HG02571 (cell line): ENCODE results near the gene BICDL2.

Experiments used
- ATAC-seq: cut with Tn5 transposase; IDR thresholded peaks from one replicate; pipeline ENCODE4 v1.9.1; 2021; ENCODE audit warnings: mild to moderate bottlenecking, moderate library complexity; ENCODE audit not compliant: unreplicated experiment

Gene BICDL2

DNA sequence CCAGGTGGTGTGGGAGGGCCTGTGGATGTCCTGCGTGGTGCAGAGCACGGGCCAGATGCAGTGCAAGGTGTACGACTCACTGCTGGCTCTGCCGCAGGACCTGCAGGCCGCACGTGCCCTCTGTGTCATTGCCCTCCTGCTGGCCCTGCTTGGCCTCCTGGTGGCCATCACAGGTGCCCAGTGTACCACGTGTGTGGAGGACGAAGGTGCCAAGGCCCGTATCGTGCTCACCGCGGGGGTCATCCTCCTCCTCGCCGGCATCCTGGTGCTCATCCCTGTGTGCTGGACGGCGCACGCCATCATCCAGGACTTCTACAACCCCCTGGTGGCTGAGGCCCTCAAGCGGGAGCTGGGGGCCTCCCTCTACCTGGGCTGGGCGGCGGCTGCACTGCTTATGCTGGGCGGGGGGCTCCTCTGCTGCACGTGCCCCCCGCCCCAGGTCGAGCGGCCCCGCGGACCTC is 23.2 kb downstream of the BICDL2 start:
- ATAC-seq = no peak

GRCh38 chr16:3012828-3013420 is 23.8 kb downstream of the BICDL2 start, which contains the start of gene CLDN9:
Gene CLDN9 (plus strand): TSS chr16:3012923. CDS start chr16:3013363, 440 bp downstream.
- ATAC-seq = no peak

DNA sequence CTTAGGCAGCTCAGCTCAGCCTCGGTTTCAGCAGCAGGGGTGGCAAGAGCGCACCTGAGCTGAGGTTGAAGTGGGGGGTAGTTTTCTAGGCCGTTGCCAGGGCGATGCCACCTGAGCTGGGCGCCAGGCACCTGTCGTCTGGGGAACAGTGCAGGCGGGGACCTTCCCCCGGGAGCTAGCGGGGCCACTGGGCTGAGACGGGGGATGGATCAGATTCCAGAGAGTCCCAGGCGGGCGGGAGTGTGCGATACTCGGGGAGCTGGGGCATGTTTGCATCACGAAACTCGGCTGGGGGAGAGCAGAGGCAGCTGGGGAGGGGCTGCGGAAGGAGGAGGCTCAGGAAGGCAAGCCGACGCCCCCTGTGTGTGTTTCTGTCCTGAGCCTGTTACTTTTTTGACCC is 24.5 kb downstream of the BICDL2 start:
- ATAC-seq = no peak

GRCh38 chr16:3010510-3010909 is 26.2 kb downstream of the BICDL2 start:
- ATAC-seq = no peak

DNA sequence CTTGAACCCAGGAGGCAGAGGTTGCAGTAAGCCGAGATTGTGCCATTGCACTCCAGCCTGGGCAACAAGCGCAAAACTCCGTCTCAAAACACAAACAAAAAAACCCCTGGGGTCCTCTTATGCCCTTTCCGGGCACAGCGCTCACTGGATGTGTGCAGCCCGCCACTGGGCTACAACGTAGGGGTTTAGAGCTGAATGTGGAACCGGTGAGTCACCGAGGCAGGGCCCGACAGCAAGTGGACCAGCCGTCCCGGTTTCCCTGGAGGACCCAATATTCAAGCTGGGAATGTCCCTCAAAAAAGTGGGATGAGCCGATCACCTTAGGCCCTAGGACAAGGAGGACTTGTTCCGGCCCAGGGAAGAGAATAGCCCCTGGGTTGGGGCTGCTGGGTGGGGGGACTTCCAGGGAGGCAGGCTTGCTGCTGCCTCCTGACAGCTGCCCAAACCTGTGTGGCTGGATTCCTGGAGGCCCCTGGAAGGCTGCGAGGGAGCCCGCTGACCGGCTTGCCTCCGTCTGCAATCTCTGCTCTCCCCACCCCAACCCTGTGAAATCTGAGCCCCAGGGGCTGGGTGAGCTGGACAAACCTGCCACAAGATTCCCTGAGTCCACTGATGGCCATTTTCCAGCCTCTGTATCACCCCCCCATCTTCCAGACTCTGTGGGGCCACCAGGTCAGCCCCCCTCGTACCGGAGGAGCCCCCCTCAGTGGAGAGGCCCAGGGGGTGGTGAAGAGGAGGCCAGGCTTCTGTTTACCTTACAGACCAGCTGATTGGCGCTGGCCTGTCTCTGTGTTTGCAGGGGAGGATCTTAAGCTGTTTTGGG is 27.0 kb downstream of the BICDL2 start:
- ATAC-seq = no peak

- no peak for ATAC-seq
These were observed 28.1 kb downstream of the BICDL2 start for GRCh38 chr16:3008690-3009037.

- no peak for ATAC-seq
These were observed 28.6 kb downstream of the BICDL2 start for GRCh38 chr16:3007957-3008689.

GRCh38 chr16:3007059-3007956 is 29.4 kb downstream of the BICDL2 start:
- ATAC-seq = no peak

DNA sequence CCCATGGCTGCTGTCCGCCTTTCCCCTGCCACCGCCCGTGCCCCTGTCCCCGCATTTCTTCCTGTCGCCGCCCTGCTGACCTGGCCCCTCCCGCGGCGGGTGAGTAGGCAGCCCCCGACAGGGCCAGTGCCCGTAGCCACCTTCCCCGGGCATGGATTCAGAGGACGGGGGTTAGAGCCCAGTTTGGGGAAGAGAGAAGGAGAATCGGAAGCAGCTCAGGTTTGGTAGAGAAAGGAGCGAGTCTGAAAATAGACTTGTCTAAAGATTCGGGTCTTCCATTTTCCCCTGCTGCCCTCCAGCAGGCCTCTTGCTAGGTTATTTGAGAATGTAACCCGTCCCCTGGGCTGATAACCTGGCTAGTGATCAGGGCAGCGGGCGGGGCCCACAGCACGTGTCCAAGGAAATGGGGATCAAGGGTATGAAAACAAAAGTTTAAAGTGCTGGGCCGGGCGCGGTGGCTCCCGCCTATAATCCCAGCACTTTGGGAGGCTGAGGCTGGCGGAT is 31.9 kb downstream of the BICDL2 start:
- no peak for ATAC-seq

- ATAC-seq = peak; percentile 15
These were observed 32.4 kb downstream of the BICDL2 start for GRCh38 chr16:3004319-3004718.

DNA sequence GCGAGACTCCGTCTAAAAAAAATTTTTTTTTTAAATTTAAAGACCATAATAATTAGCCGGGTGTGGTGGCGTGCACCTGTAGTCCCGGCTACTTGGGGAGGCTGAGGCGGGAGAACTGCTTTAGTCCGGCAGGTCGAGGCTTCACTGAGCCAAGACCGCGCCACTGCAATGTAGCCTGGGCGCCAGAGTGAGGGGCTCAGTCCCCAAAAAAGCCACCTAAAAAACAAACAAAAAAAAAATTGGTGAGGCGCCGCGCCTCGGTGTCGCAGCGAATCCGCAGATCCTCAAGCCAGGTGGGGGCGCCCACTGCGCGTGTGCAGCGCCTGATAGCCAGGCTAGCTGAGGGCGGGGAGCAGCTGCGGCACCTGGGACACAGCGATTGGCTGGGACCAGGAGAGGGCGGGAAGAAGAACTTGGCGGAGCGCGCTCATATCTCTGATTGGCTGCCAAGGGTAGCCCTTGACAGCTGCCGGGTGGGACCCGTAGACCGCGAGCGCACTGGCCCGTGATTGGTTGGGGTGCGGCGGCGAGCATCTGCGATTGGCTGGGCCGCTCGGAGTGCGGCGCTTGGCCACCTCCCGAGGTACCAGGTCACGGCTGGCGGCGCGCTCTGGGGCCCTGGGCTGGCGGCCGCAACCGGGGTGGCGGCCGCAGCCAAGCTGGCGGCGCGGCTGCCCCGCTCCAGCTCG is 33.0 kb downstream of the BICDL2 start:
- peak; percentile 93 for ATAC-seq

- no peak for ATAC-seq
These were observed 35.4 kb downstream of the BICDL2 start for GRCh38 chr16:3001316-3001715.

DNA sequence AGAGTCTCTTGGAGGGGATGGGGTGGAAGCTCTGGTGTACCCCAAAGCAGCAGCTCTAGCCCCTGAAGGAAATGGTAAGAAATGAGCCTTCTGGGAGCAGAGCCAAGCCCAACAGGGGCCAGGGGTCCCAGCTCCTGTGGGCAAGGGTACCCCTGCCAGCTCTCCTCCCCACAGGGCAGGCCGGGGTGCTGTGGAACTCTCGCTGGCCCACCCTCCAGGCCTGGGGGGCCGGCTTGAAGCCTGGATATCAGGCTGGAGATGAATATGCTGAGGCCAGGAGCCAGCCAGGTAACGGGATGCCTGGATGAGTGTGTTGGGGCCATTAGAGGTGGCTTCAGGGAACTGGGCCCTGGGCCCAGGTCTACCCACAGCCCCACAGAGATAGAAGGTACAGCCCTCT is 36.2 kb downstream of the BICDL2 start:
- ATAC-seq = no peak

- ATAC-seq = no peak
These were observed 36.8 kb downstream of the BICDL2 start for GRCh38 chr16:2999929-3000328.

DNA sequence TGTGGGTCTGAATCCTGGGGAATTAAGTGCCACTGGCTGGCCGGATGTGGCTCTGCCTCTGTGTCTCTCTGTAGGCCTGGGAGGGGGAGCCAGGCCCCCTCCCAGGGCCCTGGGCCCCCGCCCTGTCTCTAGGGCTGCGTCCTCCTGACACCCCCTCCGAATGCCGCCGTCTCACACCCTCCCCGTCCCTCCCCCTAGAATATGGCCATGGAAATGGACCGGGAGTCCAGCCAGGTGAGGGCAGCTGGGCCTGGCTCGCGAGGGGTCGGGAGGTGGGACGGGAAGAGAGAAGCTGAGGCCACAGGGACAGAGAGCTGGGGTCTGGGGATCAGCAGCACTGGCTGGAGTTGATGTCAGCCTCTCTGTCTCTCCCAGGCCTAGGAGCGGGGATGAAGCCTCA is 40.4 kb downstream of the BICDL2 start:
- no peak for ATAC-seq

GRCh38 chr16:2992383-2993081 is 44.2 kb downstream of the BICDL2 start:
- no peak for ATAC-seq

DNA sequence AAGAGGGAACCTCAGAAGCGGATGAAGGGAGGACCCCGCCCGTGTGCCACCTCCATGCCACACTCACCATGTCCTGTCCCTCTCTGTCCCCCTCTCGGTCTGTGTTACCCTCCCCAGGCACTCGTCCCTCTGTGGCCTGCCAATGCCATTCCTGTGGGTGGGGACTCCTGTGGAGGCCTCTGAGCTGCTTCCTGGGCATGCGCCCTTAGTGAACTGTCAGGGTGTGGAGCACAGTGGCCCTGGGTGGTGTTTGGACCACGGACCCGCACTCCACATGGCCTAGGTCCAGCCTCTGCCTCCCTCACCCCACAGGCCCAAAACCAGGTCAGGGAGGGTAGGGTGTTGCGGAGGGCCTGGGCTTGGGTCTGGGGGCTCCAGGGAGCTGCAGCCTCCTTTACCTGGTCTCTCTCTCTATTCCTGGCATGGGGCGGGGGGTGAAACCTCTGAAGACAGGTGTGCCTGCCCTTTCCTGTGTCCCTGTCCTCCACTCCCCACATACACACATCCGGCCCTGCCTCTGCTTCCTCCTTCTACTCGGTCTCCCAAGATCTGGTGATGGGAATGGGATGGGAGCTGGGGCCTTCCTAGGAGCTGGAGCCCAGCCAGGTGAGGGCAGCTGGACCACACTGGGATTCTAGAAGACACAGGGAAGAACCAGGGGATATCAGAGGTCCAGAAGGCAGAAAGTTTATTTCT is 45.0 kb downstream of the BICDL2 start:
- no peak for ATAC-seq

- ATAC-seq = no peak
These were observed 45.9 kb downstream of the BICDL2 start for GRCh38 chr16:2990891-2991290.

DNA sequence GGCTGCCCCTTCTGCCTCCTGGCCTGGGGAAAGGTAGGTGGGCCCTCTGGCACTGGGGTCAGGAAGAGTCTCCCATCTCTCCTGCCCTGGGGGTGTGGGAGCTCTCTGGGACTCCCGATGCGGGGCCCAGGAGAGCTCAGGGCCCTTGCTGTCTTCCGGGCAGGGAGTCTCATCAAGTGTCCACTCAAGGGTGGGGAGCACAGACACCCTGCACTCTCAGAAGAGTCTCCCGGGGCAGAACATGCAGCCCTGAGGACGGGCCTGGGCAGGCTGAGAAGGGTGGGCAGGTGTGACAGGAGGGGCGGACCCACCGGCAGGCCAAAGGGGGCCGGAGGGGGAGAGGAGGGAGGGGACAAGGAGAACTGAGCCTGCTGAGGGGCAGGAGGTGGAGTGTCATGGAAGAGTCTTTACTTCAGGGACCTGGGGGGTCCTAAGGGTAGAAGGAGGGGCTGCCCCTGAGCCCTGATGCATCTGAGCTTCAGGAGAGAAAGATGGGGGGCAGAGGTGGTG is 48.1 kb downstream of the BICDL2 start:
- no peak for ATAC-seq
